AG10803 (cell line): Measurements from ENCODE around the gene NR2C2AP.

Source experiments
- DNase-seq: peaks from one replicate; pipeline ENCODE4 v3.0.0; 2010; ENCODE audit warnings: low read depth
- H3K4me3 ChIP-seq: 2 replicates; pipeline ENCODE4 v1.5.1; 2011; ENCODE audit warnings: mild to moderate bottlenecking, low read length, control low read depth
- TF ChIP-seq, protein P1 (sequence below): conservative IDR thresholded peaks from 2 replicates; pipeline ENCODE4 v1.5.1; 2011; ENCODE audit warnings: mild to moderate bottlenecking, low read length, control low read depth, inconsistent platforms

NR2C2AP gene

DNA sequence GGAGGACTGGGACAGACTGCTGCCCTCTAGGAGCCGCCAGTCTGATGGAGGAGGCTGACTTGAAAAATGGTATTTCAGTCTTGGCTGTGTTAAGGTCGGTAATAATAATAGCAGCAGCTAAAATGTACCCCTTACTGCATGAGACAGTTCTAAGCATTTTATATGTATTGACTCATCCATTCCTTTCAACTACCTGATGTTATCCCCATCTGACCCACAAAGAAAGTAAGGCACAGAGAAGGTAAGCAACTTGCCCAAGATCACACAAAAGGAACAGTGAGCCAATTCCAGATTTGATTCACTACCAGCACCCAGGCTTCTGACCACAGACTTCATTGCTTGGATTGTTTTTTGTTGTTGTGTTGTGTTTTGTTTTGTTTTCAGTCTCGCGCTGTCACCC lies 12.6 kb upstream of the NR2C2AP start:
- TF ChIP-seq, protein P1, sequence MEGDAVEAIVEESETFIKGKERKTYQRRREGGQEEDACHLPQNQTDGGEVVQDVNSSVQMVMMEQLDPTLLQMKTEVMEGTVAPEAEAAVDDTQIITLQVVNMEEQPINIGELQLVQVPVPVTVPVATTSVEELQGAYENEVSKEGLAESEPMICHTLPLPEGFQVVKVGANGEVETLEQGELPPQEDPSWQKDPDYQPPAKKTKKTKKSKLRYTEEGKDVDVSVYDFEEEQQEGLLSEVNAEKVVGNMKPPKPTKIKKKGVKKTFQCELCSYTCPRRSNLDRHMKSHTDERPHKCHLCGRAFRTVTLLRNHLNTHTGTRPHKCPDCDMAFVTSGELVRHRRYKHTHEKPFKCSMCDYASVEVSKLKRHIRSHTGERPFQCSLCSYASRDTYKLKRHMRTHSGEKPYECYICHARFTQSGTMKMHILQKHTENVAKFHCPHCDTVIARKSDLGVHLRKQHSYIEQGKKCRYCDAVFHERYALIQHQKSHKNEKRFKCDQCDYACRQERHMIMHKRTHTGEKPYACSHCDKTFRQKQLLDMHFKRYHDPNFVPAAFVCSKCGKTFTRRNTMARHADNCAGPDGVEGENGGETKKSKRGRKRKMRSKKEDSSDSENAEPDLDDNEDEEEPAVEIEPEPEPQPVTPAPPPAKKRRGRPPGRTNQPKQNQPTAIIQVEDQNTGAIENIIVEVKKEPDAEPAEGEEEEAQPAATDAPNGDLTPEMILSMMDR, result no peak
- DNase-seq, result no peak
- H3K4me3 ChIP-seq, result no peak overlapping the region

DNA sequence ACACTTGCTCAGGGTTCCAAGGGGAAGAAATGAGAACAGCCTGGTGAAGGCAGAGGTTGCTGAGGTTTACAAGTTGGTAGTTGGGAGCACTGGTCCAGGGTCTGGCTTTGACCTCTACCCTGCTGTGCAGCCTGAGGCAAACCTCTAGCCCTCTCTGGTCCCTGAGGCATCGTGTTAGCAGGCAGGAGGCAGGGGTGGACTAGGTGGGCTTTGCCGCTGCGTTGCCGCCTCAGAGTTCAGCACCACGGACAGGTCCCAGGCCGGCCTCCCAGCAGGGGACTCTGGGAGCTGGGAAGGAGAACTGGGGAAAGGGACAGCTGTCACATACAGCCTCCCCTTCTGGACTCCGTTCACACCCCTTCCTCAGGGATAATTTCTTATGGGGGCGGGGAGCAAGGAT lies 11.7 kb upstream of the NR2C2AP start:
- peak; percentile 18 for DNase-seq
- H3K4me3 ChIP-seq, result no peak overlapping the region
- TF ChIP-seq, protein P1, result no peak

DNA sequence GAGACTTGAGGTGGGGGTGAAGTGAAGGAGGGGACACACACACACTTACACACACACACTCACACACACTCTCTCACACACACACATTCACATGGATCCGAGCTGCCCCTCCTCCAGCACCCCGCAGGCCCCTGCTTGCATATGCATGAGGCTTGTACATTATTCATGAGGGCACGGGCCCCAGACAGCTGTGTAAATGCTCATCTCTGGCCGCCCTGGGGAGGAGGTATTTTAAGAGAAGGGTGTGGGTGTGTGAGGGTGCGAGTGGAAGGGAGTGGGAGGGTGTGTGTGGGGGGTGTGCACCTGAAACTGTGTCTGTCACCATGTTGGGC lies 10.9 kb upstream of the NR2C2AP start:
- H3K4me3 ChIP-seq, result no peak overlapping the region
- no peak for DNase-seq
- TF ChIP-seq, protein P1, result no peak

DNA sequence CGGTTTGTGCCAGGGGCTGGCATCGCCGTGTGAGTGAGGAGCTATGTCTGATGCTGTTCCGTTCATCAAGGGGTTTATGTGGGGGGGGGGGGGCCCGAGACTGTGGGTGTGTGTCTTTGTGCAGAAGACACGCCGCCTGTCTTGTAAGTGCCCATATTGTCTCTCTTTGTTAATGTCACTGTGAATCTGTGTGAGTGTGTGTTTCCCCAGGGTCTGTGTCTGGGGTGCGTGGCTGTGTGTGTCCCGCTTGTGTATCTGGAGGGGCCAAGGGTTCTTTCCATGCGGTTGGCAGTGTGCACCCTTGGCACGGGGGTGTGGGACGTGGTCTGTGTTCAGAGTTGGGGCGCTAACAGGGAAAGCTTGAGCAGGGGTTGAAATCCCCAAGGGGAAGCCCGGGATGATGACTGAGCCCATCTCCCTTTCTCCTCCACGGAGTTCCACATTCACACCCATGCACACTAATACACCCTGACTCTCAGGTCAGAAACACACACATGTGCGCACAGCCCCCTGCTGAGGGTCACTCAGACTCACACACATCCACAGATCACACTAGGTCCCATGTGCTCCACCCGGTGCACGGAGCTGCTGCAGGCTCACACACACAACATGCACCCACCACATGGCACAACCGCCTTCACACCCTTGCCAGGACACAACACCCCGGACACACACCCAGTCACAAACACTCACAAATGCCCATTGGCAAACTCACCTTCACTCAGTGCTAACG lies 10.4 kb upstream of the NR2C2AP start:
- DNase-seq, result no peak
- TF ChIP-seq, protein P1, result no peak
- no peak overlapping the region for H3K4me3 ChIP-seq

DNA sequence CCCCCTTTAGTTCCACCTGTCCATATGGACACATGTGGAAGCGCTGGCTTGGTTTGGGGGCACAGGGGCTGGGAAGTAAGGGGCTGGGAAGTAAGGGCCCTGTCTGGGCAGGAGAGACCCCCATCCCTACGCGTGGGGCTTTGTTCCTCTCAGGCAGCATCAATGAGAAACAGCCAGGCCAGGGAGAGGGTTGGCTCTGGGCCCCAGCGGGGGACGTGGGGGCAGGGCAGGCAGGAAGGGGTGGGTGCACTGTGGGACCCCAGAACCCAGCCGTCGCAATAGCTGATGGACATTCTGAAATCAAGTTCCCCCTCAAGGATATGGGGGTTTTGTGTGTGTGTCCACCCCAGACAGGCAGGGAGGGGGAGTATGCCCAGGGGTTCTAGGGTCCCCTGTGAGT lies 9.7 kb upstream of the NR2C2AP start:
- TF ChIP-seq, protein P1, result no peak
- no peak overlapping the region for H3K4me3 ChIP-seq
- no peak for DNase-seq

DNA sequence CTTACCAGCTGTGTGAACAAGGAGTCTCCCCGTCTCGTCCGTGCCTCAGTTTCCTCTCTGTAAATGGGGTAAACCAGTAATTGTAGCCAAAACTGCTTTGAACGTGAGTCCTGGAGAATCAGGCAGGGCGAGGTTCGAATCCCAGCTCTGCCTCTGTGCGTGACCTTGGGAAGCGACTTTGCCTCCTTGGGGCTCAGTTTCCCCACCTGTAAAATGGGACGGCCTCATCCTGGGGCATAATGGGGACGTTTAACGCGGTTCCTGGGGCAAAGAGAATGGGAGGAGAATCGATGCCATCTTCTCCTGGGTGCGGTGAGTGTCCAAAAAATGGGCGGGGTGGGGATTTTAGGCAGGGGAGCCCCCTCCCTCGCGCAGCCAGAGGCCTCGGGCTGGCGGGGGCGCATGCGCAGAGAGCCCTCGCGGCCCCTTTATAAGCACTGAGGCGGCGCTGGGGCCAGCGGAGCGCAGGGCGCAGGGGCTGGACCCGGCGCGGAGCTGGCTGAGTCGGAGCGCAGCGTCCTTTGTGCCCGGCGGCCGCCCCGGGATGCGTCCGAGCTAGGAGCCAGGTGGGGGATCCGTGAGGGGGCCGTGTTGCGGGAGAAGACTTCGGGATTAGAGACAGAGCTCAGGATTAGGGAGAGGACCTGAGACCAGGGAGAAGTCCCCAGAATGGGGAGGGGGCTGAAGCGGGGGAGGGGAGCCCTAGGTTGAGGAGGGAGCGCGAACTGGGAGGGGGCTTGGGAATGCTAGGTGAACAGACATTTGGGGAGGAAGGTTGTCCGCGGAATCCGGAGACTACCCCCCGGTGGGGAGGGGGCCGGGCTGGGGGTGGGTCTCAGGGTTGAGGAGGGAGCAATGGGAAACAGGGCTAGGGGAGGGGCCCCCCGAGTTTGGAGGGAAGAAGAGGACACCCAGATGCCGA lies 8.5 kb upstream of the NR2C2AP start, which contains the start of gene NCAN:
Gene NCAN (plus strand): TSS at position 460 of the 922 bp plus-strand sequence. CDS start 4,996 bp downstream, outside the sequence.
- no peak within 1 kb of the TSS for H3K4me3 ChIP-seq
- no peak for DNase-seq
- TF ChIP-seq, protein P1, result no peak
